Measurements from ENCODE around the gene PPP2R5B.
A peak's percentile ranks its signal among the peaks of the same experiment; 100 is the strongest.

PPP2R5B gene

DNA sequence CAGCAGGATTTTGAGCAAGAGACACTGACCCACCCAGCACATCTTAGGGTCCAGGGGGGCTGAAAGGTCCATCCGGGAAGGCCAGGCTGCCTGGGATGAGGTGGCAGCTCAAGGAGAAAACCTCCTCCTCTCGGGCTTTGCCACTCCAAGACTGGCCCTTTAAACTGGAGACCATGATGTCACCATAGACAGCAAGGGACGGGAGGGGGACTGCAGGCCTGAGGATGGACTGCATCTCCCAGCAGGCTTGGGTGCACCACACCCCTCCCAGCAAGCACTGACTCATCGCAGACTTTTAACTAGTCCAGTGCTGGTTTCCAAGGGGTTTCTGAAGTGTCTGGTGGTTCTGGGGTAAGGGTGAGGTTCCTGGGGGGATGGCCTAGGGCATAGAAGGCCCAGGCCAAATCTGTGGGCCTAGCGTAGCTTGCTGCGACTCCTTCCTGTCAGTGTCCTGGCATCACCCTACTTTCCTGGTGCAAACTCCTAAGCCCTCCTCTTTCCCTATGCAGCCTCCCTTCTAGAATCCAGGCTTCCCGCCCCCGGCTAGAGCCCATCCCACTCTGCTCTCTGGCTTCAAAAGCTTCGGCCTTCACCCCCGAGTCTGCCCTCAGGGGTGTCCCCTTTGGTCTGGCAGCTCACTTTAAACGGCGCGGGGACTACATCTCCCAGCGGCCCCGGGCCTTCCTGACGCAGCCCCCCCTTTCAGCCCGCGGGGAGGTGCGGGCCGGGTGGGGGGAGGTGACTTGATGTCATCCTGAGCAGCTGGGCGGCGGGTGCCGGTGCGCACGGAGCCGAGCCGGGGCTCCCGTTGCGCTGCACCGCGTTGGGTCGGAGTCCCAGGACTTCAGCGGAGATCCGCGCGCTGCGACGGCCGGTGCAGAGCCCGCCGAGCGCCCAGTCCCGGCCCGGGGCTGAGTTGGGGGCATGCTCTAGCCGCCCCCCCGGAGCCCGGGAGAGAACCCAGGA, at the start of gene PPP2R5B:
PPP2R5B (plus strand) TSS at position 746 of the 966 bp plus-strand sequence. CDS start 1,046 bp downstream, outside the sequence.
- peak within 1 kb of the TSS; percentile 82 for H3K4me3 ChIP-seq (ENCODE audit: low read depth, low read length)
- DNase-seq (ENCODE audit: low read depth): peak; percentile 96
- TF ChIP-seq, protein P1, sequence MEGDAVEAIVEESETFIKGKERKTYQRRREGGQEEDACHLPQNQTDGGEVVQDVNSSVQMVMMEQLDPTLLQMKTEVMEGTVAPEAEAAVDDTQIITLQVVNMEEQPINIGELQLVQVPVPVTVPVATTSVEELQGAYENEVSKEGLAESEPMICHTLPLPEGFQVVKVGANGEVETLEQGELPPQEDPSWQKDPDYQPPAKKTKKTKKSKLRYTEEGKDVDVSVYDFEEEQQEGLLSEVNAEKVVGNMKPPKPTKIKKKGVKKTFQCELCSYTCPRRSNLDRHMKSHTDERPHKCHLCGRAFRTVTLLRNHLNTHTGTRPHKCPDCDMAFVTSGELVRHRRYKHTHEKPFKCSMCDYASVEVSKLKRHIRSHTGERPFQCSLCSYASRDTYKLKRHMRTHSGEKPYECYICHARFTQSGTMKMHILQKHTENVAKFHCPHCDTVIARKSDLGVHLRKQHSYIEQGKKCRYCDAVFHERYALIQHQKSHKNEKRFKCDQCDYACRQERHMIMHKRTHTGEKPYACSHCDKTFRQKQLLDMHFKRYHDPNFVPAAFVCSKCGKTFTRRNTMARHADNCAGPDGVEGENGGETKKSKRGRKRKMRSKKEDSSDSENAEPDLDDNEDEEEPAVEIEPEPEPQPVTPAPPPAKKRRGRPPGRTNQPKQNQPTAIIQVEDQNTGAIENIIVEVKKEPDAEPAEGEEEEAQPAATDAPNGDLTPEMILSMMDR (conservative IDR thresholded peaks at IDR 0.05; ENCODE audit: low read depth, low read length): no peak

DNA sequence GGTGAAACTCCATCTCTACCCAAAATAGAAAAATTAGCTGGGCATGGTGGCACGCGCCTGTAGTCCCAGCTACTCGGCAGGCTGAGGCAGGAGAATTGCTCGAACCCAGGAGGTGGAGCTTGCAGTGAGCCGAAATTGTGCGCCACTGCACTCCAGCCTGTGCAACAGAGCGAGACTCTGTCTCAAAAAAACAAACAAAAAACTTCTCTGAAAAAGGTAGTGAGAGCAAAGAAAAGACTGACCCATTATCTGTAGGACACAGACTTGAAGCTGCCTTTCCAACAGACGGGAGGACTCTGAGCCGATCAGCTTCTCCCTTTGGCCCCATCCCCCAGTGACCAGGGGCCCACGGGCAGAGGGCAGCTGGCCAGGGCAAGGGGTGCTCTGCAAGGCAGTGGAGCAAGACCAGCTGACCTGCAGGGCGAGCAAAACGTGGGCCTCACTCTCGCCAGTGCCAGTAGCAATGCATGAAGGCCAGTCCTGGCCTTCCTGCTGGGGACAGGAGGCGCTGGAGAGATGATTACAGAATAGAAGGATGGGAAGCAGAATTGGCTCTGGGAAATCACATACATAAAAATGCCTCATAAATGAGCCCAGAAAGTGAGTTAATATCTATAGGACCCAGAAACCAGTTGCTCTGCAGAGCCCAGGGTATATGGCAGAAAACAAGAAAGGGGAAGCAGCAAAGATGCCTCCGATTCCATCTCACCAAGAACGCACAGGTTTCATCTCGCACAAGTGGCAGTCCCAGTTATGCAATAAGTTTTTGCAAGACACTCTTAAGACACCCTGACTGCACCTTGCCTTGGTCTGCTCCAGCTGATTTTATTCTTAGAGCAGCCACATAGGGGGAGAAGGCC, 48.9 kb upstream of the PPP2R5B start:
- H3K4me3 ChIP-seq (ENCODE audit: low read depth, low read length): peak overlapping the region; percentile 35
- TF ChIP-seq, protein P1 (conservative IDR thresholded peaks at IDR 0.05; ENCODE audit: low read depth, low read length): peak; percentile 26
- no peak for DNase-seq (ENCODE audit: low read depth)

DNA sequence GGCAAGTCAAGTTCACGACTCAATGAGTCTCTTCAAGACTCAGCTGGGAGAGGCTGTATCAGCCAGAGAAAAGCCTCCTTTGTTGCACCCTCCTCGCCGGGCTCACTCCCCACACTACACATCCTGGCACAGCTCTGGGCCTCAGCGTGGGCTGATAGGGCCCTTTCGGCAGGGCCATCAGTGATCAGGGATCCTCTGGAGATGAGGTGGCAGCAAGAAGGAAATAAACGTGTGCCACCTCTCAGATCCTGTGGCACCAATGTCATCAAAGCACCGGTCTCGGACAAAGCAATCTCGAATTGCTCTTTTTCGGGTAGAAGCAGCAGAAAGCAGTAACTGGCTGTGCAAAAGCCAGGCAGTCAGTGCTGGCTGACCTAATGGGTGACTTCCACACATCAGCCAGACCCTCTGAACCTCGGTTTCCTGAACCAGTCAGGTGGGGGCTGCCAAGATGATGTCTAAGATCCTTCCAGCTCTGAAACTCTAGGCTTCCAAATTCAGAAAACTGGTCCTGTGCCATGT, 48.2 kb upstream of the PPP2R5B start:
- H3K4me3 ChIP-seq (ENCODE audit: low read depth, low read length): peak overlapping the region; percentile 95
- no peak for DNase-seq (ENCODE audit: low read depth)
- TF ChIP-seq, protein P1 (conservative IDR thresholded peaks at IDR 0.05; ENCODE audit: low read depth, low read length): no peak

DNA sequence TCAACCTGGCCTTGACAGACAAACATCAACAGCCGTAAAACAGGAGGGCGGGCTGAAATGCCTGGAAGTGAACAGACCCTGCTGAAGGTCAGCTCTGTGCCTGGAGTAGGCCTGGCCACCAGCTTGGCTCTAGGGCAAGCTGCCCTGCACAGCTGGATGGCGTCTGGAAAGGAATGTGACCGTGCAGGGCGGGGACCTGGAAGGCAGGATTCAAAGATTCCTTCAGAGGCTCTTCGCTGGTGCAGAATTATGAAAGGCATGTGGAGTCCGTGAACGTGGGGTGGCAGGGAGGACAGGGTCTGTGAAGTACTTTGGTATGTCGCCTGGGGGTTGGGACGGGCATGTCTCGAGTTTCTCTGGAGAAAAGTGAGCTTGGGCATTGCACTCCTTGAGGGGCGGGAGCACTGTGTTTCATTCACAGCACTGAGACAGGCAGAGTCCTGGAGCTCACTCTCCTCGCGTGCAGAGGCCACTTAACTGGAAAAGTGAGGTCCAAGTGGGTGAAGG, 47.6 kb upstream of the PPP2R5B start:
- peak overlapping the region; percentile 95 for H3K4me3 ChIP-seq (ENCODE audit: low read depth, low read length)
- no peak for DNase-seq (ENCODE audit: low read depth)
- TF ChIP-seq, protein P1 (conservative IDR thresholded peaks at IDR 0.05; ENCODE audit: low read depth, low read length): no peak

DNA sequence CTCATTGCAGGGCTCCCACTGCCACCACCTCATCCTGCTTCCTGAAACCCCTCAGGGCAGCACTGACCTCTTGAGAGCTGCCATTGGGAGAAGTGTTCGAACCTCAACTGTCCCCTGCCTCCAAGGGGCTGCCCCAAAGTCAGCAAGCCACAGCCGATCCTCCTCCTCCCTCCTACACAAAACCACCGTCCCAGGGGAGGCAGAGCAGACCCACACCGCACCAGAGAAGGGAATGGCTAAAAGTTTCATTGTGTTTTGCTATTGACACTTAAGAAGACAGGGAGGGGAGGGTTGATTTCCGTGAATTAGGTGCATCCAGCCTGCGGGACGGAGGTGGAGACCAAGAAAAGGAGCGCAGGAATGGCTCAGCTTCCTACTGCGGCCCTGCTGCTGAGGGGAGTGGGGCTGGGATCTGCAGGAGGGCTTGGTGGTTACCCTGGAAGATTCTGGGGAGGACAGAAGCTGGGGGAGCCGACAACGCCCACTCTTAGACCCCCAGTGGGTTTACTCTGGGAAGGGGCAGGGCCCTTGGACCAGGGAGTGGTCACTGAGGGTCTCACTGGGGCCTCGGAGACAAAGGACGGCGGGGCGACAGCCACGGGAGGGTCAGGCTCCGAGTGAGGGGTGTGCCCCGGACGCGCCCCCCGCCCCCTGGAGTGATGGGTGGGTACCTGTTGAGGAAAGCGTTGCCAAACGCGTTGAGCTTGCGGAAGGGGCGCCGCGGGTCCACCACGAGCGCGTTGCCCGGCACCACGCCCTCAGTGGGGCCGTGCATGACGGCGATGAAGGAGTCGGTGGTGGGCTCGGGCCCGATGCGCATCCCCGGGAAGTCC, 46.9 kb upstream of the PPP2R5B start:
- TF ChIP-seq, protein P1 (conservative IDR thresholded peaks at IDR 0.05; ENCODE audit: low read depth, low read length): no peak
- H3K4me3 ChIP-seq (ENCODE audit: low read depth, low read length): peak overlapping the region; percentile 95
- no peak for DNase-seq (ENCODE audit: low read depth)

DNA sequence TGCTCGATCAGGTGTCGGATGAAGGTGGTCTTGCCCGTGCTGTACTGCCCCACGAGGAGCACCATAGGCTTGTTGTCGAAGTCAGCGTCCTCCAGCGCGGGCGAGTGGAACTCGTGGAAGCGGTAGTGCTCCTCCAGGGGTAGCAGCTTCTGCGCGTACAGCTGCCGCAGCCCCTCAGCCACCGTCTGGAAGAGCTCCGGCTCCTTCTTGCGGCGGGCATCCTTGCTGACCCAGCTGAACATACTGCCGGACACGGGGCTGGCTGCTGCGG, 46.3 kb upstream of the PPP2R5B start:
- peak overlapping the region; percentile 95 for H3K4me3 ChIP-seq (ENCODE audit: low read depth, low read length)
- DNase-seq (ENCODE audit: low read depth): no peak
- TF ChIP-seq, protein P1 (conservative IDR thresholded peaks at IDR 0.05; ENCODE audit: low read depth, low read length): no peak

Data from choroid plexus epithelial cell (primary cell).